HG02759 (cell line): ENCODE results near the gene TSSK6.
A peak's percentile ranks its signal among the peaks of the same experiment; 100 is the strongest.
"Not testable (repeated sequence)": the region's sequence is repeated elsewhere in the genome, so short reads cannot be mapped to it uniquely, and the experiment has no call there.

ENCODE experiments used
- ATAC-seq: cut with Tn5 transposase; IDR thresholded peaks from one replicate; pipeline ENCODE4 v1.9.1; 2021; ENCODE audit warnings: mild to moderate bottlenecking, moderate library complexity; ENCODE audit not compliant: unreplicated experiment

TSSK6 gene

DNA sequence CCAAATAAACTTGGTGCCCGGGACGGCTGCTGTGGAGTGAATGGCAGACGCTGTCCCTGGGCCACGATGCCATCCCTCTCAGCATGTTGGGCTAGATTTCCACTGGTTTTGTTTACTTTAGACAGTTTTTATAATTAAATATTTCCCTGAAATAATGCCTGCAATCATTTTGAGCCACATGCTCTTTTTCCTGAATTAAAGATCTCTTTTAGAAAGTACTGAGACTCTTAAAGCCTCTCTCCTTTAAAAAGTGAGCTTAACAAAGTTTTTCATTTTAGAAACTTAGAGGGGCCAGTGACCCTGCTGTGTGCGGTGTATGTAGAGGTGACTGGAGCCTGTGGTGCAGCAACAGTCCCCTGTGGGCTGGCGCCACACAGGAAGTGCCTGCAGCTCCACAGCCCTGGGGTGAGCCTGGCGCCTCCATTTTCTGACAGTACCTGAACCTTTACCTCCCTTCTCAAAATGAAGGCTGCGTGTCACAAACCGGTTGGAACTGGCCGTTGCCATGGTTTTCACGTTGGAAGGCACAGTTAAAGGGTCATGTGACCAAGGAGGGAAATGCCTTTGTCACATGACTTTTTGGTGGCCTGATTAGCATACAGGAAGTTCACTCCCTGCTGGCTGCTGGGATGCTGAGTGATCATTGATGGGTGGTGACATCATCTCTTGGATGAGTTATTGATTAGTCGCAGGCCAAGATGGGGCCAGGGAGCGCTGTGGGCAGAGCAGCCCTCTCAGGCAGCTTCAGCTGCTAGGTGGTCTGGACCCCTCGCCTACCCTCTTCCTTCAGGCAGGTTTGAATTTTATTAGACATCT is 26.3 kb downstream of the TSSK6 start:
- ATAC-seq = peak; percentile 70

DNA sequence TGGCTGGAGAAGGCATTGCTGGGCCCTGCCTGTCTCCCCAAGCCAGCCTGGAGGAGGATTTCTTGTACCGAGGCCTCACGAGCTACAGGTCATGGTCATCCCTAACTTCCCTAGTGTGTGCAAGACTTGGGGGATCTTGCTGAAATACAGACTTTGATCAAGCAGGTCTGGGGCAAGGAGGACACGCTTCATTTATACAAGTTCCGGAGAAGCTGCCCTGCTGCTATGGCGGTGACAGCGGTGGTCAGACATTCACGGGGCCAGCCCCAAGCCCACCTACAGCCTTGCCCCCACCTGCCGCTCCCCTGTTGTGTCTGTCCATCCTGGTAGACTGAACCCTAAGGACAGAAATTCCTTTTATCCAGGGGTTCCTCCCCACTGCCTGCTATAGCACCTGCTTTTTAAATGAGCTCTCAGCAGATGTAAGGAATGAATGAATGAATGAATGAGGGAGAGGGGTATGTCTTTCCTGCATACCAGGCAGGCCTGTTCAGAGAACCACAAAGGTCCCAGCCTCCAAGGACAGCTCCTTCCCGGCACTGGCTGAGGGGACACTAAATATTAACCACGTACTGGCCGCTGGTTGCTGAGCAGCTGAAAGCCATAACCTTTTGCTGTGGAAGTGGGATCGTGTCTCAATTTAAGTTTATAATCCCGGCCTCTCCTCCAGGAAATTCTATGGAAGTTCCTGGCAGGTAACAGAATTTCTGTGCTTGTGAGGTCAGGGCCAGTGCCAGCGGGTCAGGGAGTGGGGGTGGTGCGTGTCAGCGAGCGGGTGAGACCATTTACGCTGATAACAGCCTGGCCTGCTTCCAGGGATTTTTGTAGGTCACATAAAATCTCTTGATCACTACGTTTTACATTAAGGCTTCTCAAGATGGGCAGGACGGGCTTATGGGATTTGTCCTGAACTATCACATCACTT is 27.1 kb downstream of the TSSK6 start:
- ATAC-seq = no peak

DNA sequence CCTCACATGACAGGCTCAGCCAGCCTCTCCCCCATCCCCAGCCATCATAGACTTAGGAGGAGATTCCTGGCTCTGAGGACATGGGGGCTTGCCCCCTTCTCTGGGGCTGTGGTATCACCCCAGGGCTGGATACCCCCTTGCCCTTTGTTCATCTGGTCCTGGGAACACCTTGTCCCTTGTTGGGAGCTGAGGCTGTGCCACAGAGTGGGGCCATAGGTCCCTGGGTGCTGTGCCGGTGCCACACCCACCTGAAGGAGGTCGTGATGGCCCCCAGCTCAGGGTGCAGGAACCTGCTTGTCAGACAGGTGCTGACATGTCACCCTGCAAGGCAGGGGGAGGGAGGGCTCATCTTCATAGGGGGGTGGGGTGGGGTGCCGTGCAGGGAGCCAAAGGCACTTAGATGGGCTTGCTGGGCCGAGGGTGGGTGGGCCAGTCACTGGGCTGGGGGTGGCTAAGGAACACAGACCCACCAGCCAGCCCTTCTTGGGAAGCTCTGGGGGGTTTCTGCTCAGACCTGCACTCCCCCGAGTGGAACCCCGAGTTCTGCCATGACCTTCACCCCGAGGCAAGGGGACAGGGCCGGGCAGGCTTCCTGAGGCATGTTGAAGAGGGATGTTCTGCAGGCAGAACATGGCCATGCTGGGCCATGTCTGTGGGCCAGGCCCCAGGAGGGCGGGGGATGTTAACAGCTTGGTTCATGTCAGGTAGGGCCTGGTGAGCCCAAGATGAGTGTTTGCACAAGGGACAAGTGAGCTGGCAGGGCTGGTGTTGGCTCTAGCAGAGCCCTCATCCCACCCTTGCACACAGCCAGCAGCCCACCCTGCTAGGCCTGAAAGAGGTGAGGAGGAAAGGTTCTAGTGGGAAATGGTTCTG is 28.0 kb downstream of the TSSK6 start:
- no peak for ATAC-seq

DNA sequence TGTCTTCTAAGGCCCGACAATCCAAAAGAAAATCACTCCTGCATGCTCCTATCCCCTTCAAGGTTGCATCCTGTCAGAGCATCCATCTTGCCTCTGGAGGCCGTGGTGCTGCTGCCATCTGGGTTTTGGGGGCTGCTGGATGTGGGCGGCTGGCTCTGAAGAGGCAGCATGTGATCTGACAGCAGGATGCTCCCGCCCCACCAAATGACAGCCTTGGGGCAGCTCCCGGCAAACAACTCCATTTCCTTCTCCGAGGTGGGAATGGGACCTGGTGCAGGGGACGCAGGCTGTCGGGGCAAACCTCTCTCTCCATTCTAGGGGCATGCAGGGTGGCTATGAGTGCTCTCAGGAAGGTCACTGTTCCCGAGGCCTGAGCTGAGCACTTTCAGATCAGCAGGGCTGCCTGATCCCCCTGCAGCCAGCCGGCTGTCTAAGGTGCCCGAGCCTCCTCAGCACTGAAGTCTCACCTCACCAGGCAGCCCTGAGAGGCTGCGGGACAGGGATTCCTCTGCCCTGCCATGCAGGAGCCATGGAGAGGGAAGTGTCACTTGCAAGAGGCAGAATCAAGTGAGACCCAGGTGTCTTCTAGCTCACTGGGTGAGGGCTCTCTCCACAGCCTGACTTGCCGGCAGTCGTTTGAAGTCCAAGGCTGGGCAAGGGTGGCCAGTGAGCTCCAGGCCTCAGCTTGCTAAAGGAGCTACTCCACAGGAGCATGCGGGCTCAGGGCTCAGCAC is 28.8 kb downstream of the TSSK6 start:
- ATAC-seq = no peak

DNA sequence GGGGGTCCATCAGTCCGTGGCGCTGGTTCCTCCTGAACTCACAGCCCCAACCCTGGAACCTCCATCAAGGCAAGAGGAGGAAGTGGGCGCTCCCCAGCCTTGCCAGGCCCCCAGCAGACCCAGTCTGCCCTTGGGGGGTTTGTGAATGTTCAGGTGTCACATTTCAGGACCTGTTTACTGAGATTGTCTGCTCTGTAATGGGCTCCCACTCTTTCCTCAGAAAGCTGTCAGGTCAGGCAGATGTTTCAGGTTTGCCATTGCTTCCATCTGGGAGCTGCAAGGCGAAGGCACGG is 29.4 kb downstream of the TSSK6 start:
- no peak for ATAC-seq

DNA sequence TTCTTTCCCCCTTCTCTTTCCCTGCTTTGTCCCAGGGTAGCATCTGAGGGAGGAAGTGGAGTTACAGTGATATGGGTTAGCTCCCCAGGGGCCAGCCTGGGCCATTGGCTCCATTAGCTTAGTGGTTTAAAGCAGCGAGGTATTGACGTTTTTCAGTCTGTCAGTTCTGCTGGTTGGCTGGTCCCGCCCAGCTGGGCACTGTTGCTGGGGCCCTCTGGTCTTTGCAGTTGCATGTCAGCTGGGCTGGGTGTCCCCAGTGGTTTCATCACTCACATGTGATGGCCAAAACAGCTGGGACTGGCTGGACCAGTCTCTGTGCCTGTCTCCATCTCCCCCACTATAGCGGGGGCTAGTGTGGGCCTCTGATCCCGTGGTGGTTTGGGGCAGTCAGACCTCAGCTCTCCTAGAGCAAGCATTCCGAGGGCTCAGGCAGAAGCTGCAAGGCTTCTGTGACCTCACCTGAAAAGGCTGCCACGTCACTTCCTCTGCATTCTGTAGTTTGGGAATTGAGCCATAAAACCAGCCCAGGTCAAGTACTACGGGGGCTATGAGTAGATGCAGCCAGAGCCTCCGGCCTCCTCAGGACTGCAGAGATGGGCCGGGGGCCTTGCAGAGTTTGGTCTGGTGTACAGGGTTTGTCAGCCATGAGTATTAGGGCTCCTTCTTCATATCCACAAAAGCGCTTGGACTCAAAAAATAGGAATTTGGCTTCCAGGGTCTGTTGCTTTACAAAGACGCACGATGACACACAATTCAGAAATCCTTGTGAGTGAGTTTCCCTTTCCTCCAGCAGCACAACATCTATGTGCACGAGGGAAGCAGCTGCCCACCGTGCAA is 30.0 kb downstream of the TSSK6 start:
- ATAC-seq = no peak

DNA sequence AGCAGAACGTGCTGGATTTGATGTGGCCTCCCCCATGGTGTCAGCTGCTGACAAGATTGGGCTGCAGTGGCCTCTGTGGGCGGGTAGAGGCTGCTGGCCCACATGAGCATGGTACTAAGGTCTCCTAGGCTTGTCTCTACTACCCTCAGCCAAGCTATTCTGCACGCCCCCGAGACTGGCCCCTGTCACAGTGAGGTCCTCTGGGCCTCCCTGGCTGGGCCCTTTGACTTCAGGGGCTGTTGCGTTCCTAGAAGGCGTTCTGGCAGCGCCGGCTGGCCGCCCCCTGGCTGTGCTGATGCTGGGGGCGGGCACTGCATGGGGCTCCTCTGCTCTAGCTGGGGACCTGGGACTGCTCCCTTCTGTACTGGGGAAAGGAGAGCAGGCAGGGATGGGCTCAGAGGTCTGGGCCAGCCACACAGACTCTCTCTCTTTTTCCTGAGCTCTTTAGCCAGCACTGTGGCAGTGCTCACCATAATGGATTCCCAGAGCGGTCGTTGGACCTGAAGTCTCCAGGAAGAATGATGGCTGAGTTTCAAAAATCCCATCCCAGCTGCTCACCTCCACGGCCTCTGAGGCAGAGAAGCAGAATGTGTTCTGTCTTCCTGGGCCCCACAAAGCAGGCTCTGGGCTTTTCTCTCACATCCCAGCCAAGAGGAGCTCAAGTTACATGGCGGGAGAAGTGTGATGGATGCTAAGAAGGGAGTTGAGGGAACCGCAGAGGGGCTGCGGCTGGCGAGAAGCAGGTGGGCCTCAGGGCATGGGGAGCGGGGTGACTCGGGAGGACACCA is 32.3 kb downstream of the TSSK6 start:
- ATAC-seq = no peak

DNA sequence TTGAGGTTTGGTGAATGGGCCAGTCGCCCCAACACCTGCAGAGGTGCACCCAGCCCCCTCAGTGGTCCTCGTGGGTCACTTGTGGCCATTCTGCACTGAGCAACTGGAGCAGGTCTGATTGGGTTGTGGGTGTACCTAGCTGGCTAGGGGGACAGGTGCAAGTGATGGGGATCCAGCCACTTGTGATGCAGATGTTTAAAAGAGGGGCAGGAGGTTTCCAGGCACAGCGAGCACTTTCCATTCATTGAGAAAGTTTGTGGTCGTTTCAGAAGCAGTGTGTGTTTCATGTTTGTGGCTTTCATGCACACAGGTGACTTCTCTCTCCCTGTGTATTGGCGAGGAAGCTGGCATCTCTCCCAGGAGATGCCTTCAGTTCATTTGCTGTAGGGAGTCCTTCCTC is 34.7 kb downstream of the TSSK6 start:
- no peak for ATAC-seq

DNA sequence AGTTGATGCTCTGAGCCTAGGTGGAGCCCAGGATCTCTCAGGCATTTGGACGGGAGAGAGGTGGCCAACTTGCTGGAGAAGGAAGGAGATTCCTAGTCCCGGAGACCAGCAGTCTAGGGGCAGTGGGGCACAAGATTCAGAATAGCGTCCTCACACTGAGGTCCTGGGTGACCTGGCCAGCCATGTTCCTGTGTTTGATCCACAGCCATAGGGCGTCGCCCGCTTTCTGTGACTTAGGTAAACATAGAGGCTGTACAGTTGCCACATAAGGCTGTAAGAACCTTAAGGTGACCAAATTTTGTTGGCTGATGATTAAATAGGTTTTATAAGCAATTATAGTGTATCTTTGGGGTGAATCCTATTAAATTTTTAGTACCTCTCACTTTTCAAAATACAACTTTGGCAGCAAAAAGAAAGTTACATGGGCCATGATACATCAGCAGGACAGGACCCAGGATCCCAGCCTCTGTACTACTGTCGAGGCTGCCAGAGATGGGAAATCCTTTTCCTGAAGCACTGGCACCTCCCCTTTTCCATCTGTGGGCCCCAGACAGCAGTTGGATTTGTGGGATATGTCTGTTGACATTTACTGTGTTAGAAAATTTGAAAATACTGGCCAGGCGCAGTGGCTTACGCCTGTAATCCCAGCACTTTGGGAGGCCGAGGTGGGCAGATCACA is 37.5 kb downstream of the TSSK6 start:
- no peak for ATAC-seq

DNA sequence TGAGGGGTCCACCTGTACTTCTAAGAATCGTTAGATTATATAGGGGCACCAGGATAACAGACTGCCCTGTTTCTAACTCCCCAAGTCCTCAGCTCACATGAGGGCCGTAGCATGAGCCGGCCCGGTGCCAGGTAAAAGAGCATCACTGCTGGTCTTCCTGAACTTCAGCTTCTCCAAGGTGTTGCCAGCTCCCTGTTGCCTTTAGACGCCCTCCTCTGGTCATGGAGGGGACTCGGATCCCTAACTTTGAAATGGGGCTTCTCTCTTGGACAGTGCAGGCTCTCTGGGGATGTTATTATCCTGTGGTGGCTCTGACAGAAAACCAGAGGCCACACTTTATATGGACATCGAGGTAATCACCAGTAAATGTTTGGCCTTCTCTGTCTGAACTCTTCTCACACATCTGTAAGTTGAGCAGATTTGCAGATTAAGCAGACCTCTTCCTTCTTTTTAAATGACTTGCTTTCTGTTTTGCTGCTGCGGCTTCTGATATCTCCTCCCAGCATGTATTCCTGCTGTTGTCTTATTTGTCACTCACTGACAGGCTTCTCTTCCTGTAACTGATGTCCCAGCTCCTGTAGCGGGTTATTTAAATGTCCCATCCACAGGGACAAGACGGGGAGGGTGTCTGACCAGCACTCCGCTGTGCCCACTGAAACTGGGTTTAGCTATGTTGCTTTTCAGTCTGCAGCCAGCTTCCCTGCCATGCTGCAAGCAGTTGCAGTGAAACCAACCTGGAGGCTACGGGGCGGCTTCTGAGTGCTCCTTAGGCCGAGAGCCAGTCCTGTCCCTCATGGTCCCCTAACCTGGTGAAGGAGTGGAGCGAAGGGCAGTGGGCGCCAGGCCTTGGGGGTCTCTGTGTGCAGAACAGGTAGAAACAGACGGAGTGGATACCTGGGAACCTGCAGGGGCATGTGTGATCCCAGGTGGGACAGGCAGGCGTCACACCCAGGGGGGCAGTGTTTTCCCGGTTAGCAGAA is 39.2 kb downstream of the TSSK6 start:
- no peak for ATAC-seq

DNA sequence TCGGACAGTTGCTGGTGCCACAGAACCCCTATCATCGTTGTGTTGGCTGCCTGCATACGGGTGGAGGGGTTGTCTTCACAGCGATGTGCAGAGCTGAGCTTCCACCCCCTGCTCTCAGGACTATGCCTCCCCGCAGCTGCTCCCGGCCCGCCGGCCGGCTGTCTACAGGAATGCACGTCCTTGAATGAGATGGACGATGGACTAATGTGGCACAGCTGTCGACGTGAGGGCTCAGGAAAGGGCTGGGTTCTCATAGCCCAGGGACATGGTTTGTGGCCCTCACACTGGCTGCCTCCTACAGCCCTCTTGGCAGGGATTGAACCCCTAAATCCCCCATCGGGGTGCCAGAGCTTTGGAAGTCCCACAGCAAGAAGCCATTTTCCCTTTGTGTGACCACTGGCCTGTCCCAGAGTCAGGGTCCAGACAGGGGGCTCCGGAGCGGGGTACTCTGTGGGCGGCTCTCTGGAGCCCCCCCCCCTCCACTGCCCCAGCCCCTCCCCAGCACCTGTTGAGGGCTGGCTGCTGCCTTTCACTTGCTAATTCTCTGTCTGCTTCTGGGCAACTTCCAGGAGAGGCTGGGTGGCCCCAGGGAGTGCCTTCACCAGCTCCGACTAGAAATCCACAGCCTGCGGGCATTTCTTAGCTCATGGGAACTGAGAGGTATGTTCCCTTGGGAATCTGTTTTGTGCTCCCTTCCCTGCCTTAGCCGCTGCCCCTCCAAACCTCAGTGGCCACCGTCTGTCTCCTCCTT is 40.2 kb downstream of the TSSK6 start:
- ATAC-seq = no peak

DNA sequence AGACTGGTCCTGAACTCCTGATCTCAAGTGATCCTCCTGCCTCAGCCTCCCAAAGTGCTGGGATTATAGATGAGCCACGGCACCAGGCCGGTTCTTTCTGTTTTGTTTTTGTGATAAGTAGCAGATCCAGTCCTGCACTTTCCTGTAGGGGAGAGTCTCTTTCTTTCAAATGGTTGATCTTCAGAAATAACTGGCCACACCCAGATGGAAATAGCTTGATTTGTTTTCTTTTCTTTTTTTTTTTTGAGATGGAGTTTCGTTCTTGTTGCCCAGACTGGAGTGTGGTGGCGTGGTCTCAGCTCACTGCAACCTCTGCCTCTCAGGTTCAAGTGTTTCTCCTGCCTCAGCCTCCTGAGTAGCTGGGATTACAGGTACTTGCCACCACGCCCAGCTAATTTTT is 43.2 kb downstream of the TSSK6 start:
- not testable (repeated sequence) for ATAC-seq

DNA sequence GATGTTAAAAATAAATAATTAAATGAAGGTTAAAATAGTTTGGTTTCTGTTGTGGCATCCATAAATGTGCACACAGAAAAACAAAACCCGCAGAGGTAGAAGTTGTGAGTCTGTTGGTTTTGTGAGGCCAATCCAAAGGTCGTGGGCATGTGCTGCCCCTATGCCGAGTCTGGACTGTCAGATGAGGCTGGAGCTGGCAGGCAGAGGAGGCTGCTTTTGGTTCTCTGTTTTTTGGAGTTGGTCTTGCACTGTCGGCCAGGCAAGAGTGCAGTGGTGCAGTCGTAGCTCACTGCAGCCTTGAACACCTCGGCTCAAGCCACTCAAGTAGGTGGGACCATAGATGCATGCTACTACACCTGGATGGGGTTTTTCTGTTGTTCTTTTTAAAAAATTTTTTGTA is 43.7 kb downstream of the TSSK6 start:
- no peak for ATAC-seq

DNA sequence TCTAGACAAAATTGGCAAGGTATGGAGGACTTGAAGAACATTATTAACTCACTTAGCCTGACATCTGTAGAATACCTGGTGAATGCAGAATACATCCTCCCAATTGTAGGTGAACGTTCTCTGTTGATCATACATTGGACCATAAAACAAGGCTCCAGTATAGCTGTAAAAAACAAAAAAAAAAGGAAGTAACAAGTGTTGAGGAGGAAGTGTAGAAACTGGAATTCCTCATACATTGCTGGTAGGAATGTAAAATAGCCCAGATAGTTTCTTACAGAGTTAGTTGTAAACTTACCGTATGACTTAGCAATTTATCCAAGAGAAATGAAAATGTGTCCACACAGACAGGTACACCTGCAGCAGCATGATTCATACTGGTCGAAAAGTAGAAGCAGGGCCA is 44.8 kb downstream of the TSSK6 start:
- no peak for ATAC-seq

DNA sequence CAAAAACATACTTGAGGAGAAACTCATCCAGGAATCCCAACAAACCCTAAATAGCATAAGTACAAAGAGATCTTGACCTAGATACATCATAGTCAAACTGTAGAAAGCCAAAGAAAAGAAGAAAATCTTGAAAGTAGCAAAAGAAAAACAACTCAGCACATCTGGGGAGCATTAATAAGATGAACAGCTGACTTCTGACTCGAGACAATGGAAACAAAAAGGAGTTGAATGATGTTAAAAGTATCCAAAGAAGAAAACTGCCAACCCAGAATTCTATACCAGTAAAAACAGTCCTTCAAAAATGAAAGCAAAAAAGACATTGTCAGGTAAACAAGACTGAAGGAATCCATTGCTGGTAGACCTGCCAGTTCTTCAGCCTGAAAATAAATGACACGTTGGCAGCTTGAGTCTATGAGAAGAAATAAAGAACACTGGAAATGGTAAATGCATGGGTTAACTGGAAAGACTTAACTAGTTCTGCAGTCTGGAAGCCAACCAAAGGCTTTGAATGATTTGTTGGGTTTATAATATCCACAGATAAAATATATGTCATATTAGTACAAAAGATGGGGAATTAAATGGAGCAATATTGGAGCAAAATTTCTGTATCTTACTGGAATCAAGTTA is 46.8 kb downstream of the TSSK6 start:
- ATAC-seq = no peak

DNA sequence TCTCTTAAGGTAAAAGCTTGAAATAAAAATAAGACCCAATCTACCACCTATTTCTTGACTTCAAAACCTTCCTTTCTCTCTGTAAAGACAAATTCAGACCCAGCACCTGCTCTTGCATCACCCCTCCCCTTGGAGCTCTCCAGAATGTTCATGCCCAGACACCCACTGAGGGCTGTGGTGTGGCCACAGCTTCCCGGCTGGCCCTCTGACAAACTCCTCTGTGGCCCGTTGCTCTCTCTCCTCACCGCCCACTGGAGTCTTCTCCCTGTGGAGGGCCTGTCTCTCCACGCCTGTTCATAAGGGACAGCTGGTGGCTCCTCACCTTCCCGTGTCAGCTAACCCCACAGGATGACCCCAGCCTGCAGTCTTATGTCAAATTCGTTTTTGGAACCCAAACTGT is 49.1 kb downstream of the TSSK6 start:
- ATAC-seq = no peak
